ENCODE results near the gene GIT1. TPM values are rescaled to one million over a fixed set of nuclear protein-coding genes. Genes with fewer than 3 reads are reported as not detected.

GIT1 gene
- total RNA-seq, 1 experiment from 2014 or later, result 46.5 TPM

GRCh38 chr17:29595943-29596774 lies 6.7 kb upstream of the GIT1 start:
- H3K4me1 ChIP-seq, result peaks cover 22% of the 10 kb centered on the region

GRCh38 chr17:29595107-29595942 lies 5.9 kb upstream of the GIT1 start:
- H3K4me3 ChIP-seq (ENCODE audit: low read depth, low read length), result no peak overlapping the region
- no peak overlapping the region for H3K4me3 Mint-ChIP-seq (ENCODE audit: unreplicated experiment)
- H3K27ac Mint-ChIP-seq (ENCODE audit: unreplicated experiment), result no peak overlapping the region
- CTCF ChIA-PET, result interaction anchor here (0.6 to 5.0 kb wide), 3 partner anchors 22 to 352 kb away, joined by 6 to 69 read pairs (median 9); no protein-coding TSS in a partner anchor
- H3K4me1 Mint-ChIP-seq (ENCODE audit: low read depth, unreplicated experiment), result no peaks in the 10 kb centered on the region
- BruUV-seq (replicated peaks), result no TSS peak
- no peaks in the 10 kb centered on the region for H3K27me3 Mint-ChIP-seq (ENCODE audit: insufficient read depth, unreplicated experiment)
- H3K9me3 Mint-ChIP-seq (ENCODE audit: unreplicated experiment), result no peaks in the 10 kb centered on the region
- POLR2A ChIA-PET, result no interaction called here
- peaks cover 25% of the 10 kb centered on the region for H3K4me1 ChIP-seq
- TF ChIP-seq CTCF (IDR thresholded peaks at IDR 0.05; ENCODE audit: insufficient read depth in 1 of 2, low read depth in 1 of 2, low read length in 1 of 2, severe bottlenecking in 1 of 2, unreplicated experiment in 1 of 2), result no peak
- DNase-seq, result no peak
- intact Hi-C loops (cut with micrococcal nuclease; ENCODE audit: unreplicated experiment), result loop anchor here (10.0 kb wide), 1 partner anchor 61 kb away; no protein-coding TSS in a partner anchor
- H3K27me3 ChIP-seq (replicated peaks; ENCODE audit: control insufficient read depth, insufficient read depth, low read length), result no peaks in the 10 kb centered on the region
- no peaks in the 10 kb centered on the region for H3K36me3 ChIP-seq (ENCODE audit: control insufficient read depth, insufficient read depth, low read length)
- H3K9me3 ChIP-seq, result no peaks in the 10 kb centered on the region
- peaks cover 8% of the 10 kb centered on the region for H3K36me3 Mint-ChIP-seq (ENCODE audit: insufficient read depth, unreplicated experiment)

More at GRCh38 chr17:29595943-29596774, 6.7 kb upstream of the GIT1 start:
- H3K9me3 ChIP-seq, result no peaks in the 10 kb centered on the region
- H3K9me3 Mint-ChIP-seq (ENCODE audit: unreplicated experiment), result no peaks in the 10 kb centered on the region
- H3K4me1 Mint-ChIP-seq (ENCODE audit: low read depth, unreplicated experiment), result no peaks in the 10 kb centered on the region
- intact Hi-C loops (cut with micrococcal nuclease; ENCODE audit: unreplicated experiment), result loop anchor here (10.0 kb wide), 1 partner anchor 61 kb away; no protein-coding TSS in a partner anchor
- H3K36me3 ChIP-seq (ENCODE audit: control insufficient read depth, insufficient read depth, low read length), result no peaks in the 10 kb centered on the region
- peaks cover 6% of the 10 kb centered on the region for H3K36me3 Mint-ChIP-seq (ENCODE audit: insufficient read depth, unreplicated experiment)
- no peaks in the 10 kb centered on the region for H3K27me3 Mint-ChIP-seq (ENCODE audit: insufficient read depth, unreplicated experiment)
- no peaks in the 10 kb centered on the region for H3K27me3 ChIP-seq (replicated peaks; ENCODE audit: control insufficient read depth, insufficient read depth, low read length)
- BruUV-seq (replicated peaks), result no TSS peak
- CTCF ChIA-PET, result interaction anchor here (0.6 to 1.7 kb wide), 2 partner anchors 21 to 353 kb away, joined by 6 to 9 read pairs; no protein-coding TSS in a partner anchor
- no peak for DNase-seq
- TF ChIP-seq CTCF (IDR thresholded peaks at IDR 0.05; ENCODE audit: insufficient read depth in 1 of 2, low read depth in 1 of 2, low read length in 1 of 2, severe bottlenecking in 1 of 2, unreplicated experiment in 1 of 2), result no peak
- no peak overlapping the region for H3K27ac Mint-ChIP-seq (ENCODE audit: unreplicated experiment)
- H3K4me3 Mint-ChIP-seq (ENCODE audit: unreplicated experiment), result no peak overlapping the region
- POLR2A ChIA-PET, result interaction anchor here (0.5 kb wide), 1 partner anchor 88 kb away, joined by 9 read pairs; no protein-coding TSS in a partner anchor
- H3K4me3 ChIP-seq (ENCODE audit: low read depth, low read length), result no peak overlapping the region
